ENCODE results near the gene GPC5. TPM values are rescaled to one million over a fixed set of nuclear protein-coding genes. Genes with fewer than 3 reads are reported as not detected.

The GPC5 gene
- total and polyA plus RNA-seq, 2 of the 13 experiments (the other 11 are each of a cell fraction or from before 2014, with no cell fraction given), result 0.02 to 0.07 TPM

DNA sequence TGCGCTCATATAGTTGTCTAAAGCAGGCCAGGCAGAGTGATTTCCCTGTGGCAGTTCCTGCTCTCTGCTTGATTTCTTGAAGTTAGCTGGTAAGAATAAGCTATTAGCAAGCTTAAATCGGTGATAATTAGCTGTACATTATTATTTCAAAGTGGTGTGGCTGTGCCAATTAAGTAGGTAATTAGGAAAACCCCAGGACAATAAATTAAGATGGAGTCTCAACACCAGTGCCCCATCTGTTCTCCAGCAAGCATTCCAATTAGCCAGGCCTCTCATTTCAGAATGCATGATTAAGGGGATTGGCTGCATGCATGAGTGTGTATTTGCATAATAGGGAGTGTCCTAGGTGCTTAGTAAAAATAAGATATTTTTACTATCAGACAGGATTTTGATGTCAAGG, 342.3 kb downstream of the GPC5 start (continued):
- TF ChIP-seq IKZF4 (CRISPR knock-in tag; IDR thresholded peaks at IDR 0.05; ENCODE audit: borderline replicate concordance, low read depth, not compliant biosample characterization) (no peak), FOXM1 (CRISPR knock-in tag; IDR thresholded peaks at IDR 0.05) (no peak), GTF3A (CRISPR knock-in tag; conservative IDR thresholded peaks at IDR 0.05) (no peak), TBP (CRISPR knock-in tag; IDR thresholded peaks at IDR 0.05) (no peak)

DNA sequence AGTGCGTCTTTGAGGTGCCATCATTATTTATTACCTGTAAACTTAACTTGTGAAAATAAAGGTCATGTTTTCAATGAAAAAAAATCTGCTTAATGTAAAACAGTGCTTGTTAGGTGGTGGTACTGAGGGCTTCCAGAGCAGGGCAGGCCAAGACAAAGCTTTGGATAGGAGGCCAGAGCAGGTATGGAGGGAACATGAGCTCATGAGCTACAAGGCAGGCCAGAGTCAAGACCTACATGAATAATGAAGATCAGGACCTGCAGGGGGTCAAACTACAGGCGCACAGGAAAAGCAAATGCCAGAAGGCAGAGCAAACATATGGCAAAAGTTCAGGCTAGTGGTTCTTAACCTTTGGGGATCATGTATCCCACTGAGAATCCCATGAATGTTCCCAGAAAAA, 343.5 kb downstream of the GPC5 start:
- H3K27me3 ChIP-seq (ENCODE audit: control insufficient read depth in 1 of 2, insufficient read depth in 2 of 2, low read length in 2 of 2), result no peaks in the 10 kb centered on the region; a peak in 1 of 5 replicates
- H3K4me3 ChIP-seq (replicated peaks in 1 of 3; ENCODE audit: insufficient read depth in 1 of 3, low read depth in 2 of 3, low read length in 3 of 3), result no peak overlapping the region
- H3K36me3 ChIP-seq (replicated peaks in 1 of 2; ENCODE audit: control insufficient read depth in 1 of 2, insufficient read depth in 2 of 2, low read length in 2 of 2), result no peaks in the 10 kb centered on the region
- ATAC-seq (no peak), DNase-seq (ENCODE audit: low spot score) (no peak), FAIRE-seq (no peak)
- H3K4me2 ChIP-seq (ENCODE audit: low read depth, low read length), result no peak overlapping the region
- no peaks in the 10 kb centered on the region for H3K4me1 ChIP-seq (ENCODE audit: insufficient read depth, low read length)
- ChIA-PET POLR2A (no interaction called here), CTCF (ENCODE audit: low intra/inter-chr PET ratio, low total read pairs) (no interaction called here)
- H3K9ac ChIP-seq (ENCODE audit: insufficient read depth, low read depth, low read length), result no peak overlapping the region
- no TSS peak for BruUV-seq (replicated peaks)
- no peak overlapping the region for H3K27ac ChIP-seq (ENCODE audit: extremely low read length, insufficient read depth, low read length)
- no peaks in the 10 kb centered on the region for H3K79me2 ChIP-seq (ENCODE audit: insufficient read depth, low read length)
- intact Hi-C loops (cut with micrococcal nuclease; ENCODE audit: unreplicated experiment), result no loop called here
- in situ Hi-C loops (cut with HindIII; ENCODE audit: extremely low pct_ligation_motif_present, low pct_unique_long_range_greater_than_20kb), result no loop called here
- WGBS (ENCODE audit: low lambda C conversion rate), result 31% methylated on average over 2 of the region's 2 CpGs
- no peak overlapping the region for H2AFZ ChIP-seq (ENCODE audit: low read length)
- no peaks in the 10 kb centered on the region for H4K20me1 ChIP-seq (ENCODE audit: insufficient read depth, low read length)
- no peaks in the 10 kb centered on the region for H3K9me3 ChIP-seq (ENCODE audit: low read length)
- TF ChIP-seq, protein P1, sequence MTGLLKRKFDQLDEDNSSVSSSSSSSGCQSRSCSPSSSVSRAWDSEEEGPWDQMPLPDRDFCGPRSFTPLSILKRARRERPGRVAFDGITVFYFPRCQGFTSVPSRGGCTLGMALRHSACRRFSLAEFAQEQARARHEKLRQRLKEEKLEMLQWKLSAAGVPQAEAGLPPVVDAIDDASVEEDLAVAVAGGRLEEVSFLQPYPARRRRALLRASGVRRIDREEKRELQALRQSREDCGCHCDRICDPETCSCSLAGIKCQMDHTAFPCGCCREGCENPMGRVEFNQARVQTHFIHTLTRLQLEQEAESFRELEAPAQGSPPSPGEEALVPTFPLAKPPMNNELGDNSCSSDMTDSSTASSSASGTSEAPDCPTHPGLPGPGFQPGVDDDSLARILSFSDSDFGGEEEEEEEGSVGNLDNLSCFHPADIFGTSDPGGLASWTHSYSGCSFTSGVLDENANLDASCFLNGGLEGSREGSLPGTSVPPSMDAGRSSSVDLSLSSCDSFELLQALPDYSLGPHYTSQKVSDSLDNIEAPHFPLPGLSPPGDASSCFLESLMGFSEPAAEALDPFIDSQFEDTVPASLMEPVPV (CRISPR knock-in tag; IDR thresholded peaks at IDR 0.05), result no peak
- TF ChIP-seq, protein P2, sequence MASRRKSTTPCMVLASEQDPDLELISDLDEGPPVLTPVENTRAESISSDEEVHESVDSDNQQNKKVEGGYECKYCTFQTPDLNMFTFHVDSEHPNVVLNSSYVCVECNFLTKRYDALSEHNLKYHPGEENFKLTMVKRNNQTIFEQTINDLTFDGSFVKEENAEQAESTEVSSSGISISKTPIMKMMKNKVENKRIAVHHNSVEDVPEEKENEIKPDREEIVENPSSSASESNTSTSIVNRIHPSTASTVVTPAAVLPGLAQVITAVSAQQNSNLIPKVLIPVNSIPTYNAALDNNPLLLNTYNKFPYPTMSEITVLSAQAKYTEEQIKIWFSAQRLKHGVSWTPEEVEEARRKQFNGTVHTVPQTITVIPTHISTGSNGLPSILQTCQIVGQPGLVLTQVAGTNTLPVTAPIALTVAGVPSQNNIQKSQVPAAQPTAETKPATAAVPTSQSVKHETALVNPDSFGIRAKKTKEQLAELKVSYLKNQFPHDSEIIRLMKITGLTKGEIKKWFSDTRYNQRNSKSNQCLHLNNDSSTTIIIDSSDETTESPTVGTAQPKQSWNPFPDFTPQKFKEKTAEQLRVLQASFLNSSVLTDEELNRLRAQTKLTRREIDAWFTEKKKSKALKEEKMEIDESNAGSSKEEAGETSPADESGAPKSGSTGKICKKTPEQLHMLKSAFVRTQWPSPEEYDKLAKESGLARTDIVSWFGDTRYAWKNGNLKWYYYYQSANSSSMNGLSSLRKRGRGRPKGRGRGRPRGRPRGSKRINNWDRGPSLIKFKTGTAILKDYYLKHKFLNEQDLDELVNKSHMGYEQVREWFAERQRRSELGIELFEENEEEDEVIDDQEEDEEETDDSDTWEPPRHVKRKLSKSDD (CRISPR knock-in tag; IDR thresholded peaks at IDR 0.05; ENCODE audit: low read depth), result no peak
- TF ChIP-seq MEIS1 (CRISPR knock-in tag; IDR thresholded peaks at IDR 0.05; ENCODE audit: borderline replicate concordance) (no peak), PHB2 (IDR thresholded peaks at IDR 0.05; ENCODE audit: partially characterized antibody) (no peak), ZNF543 (CRISPR knock-in tag; IDR thresholded peaks at IDR 0.05) (no peak), AGO1 (IDR thresholded peaks at IDR 0.05; ENCODE audit: low read depth, low read length, poor library complexity, severe bottlenecking) (no peak), RBFOX2 (IDR thresholded peaks at IDR 0.05; ENCODE audit: low read depth, low read length) (no peak), EHMT2 (IDR thresholded peaks at IDR 0.05; ENCODE audit: borderline replicate concordance, low read depth, low read length) (no peak)
- TF ChIP-seq, protein P3, sequence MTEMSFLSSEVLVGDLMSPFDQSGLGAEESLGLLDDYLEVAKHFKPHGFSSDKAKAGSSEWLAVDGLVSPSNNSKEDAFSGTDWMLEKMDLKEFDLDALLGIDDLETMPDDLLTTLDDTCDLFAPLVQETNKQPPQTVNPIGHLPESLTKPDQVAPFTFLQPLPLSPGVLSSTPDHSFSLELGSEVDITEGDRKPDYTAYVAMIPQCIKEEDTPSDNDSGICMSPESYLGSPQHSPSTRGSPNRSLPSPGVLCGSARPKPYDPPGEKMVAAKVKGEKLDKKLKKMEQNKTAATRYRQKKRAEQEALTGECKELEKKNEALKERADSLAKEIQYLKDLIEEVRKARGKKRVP (CRISPR knock-in tag; IDR thresholded peaks at IDR 0.05), result no peak
- TF ChIP-seq, protein P4, sequence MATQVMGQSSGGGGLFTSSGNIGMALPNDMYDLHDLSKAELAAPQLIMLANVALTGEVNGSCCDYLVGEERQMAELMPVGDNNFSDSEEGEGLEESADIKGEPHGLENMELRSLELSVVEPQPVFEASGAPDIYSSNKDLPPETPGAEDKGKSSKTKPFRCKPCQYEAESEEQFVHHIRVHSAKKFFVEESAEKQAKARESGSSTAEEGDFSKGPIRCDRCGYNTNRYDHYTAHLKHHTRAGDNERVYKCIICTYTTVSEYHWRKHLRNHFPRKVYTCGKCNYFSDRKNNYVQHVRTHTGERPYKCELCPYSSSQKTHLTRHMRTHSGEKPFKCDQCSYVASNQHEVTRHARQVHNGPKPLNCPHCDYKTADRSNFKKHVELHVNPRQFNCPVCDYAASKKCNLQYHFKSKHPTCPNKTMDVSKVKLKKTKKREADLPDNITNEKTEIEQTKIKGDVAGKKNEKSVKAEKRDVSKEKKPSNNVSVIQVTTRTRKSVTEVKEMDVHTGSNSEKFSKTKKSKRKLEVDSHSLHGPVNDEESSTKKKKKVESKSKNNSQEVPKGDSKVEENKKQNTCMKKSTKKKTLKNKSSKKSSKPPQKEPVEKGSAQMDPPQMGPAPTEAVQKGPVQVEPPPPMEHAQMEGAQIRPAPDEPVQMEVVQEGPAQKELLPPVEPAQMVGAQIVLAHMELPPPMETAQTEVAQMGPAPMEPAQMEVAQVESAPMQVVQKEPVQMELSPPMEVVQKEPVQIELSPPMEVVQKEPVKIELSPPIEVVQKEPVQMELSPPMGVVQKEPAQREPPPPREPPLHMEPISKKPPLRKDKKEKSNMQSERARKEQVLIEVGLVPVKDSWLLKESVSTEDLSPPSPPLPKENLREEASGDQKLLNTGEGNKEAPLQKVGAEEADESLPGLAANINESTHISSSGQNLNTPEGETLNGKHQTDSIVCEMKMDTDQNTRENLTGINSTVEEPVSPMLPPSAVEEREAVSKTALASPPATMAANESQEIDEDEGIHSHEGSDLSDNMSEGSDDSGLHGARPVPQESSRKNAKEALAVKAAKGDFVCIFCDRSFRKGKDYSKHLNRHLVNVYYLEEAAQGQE (IDR thresholded peaks at IDR 0.05; ENCODE audit: borderline replicate concordance in 1 of 2, low read depth in 1 of 2, low read length in 2 of 2), result no peak

All from HepG2 (cell line).